Activated T-cell treated with anti-CD3 and anti-CD28 coated beads, Interleukin-2, amount 50 U/mL, for 1 hour (primary cell): Measurements from ENCODE around the gene KIAA0513.

Source experiments
- DNase-seq: peaks from one replicate; pipeline ENCODE4 v3.0.0-alpha.2; 2020

KIAA0513 gene

GRCh38 chr16:85004587-85005205 lies 22.9 kb upstream of the KIAA0513 start:
- DNase-seq: no peak

GRCh38 chr16:85005285-85006069 lies 22.1 kb upstream of the KIAA0513 start:
- DNase-seq: no peak

GRCh38 chr16:85006639-85007038 lies 21.0 kb upstream of the KIAA0513 start:
- no peak for DNase-seq

- no peak for DNase-seq
Measured at GRCh38 chr16:85007496-85008214, 19.9 kb upstream of the KIAA0513 start.

- DNase-seq: no peak
Measured at GRCh38 chr16:85008271-85008670, 19.3 kb upstream of the KIAA0513 start.

- no peak for DNase-seq
Measured at GRCh38 chr16:85010446-85010930, 17.1 kb upstream of the KIAA0513 start.

- peak; percentile 88 for DNase-seq
Measured at GRCh38 chr16:85010931-85011845, 16.4 kb upstream of the KIAA0513 start, which contains the start of gene ZDHHC7. TSS of gene ZDHHC7 (minus strand) at chr16:85011535. CDS start at chr16:84990618, 20,917 bp downstream.

- DNase-seq: no peak
Measured at GRCh38 chr16:85011846-85012284, 15.7 kb upstream of the KIAA0513 start.

GRCh38 chr16:85014311-85014710 lies 13.3 kb upstream of the KIAA0513 start:
- no peak for DNase-seq

GRCh38 chr16:85015481-85016187 lies 12.0 kb upstream of the KIAA0513 start:
- DNase-seq: no peak

GRCh38 chr16:85017151-85017550 lies 10.4 kb upstream of the KIAA0513 start:
- no peak for DNase-seq

- DNase-seq: no peak
Measured at GRCh38 chr16:85017633-85018032, 10.0 kb upstream of the KIAA0513 start.

- DNase-seq: no peak
Measured at GRCh38 chr16:85018529-85019236, 8.9 kb upstream of the KIAA0513 start.

GRCh38 chr16:85019659-85020245 lies 7.8 kb upstream of the KIAA0513 start:
- no peak for DNase-seq

- DNase-seq: no peak
Measured at GRCh38 chr16:85025781-85026653, 1.6 kb upstream of the KIAA0513 start.

GRCh38 chr16:85026703-85027102 lies 892 bp upstream of the KIAA0513 start:
- DNase-seq: no peak

- peak; percentile 43 for DNase-seq
Measured at GRCh38 chr16:85027958-85028684, 526 bp downstream of the KIAA0513 start.

GRCh38 chr16:85028685-85029407 lies 1.3 kb downstream of the KIAA0513 start:
- DNase-seq: peak; percentile 75
